A549 (cell line): ENCODE results near the gene CDRT15. TPM values are rescaled to one million over a fixed set of nuclear protein-coding genes. Genes with fewer than 3 reads are reported as not detected.

Experiments used
- ATAC-seq, 2 experiments: fragments of 200-7000 bp in 1 of 2; fragments of >200 bp in 1 of 2; cut with Nextera tagmentation in 1 of 2; cut with Tn5 transposase in 1 of 2; 3 replicates each; pipeline versions ENCODE4 v1.8.0 to v1.9.1; 2018 to 2020; ENCODE audit warnings: mild to moderate bottlenecking in 1 of 2, moderate library complexity in 1 of 2
- CTCF ChIA-PET: fragments of 300-600 bp; sonication (Branson Sonifier 250); formaldehyde crosslinking; extraction: SDS; loops from one replicate; lab custom pipeline; 2021; ENCODE audit warnings: antibody characterized with exemption, inconsistent platforms; lab: Yijun Ruan, JAX
- POLR2A ChIA-PET: fragments of 350-600 bp; formaldehyde crosslinking; extraction: SDS; loops from one replicate; lab custom pipeline; 2021; ENCODE audit warnings: antibody characterized with exemption, inconsistent platforms; lab: Yijun Ruan, JAX
- DNase-seq, 2 experiments: peaks; one replicate each; pipeline versions ENCODE4 v3.0.0 to v3.0.0-alpha.2; 2011 to 2016; ENCODE audit warnings: low read depth in 1 of 2, low spot score in 1 of 2
- FAIRE-seq: peaks from 2 replicates; lab custom pipeline; 2011; peaks lifted over from hg19 to GRCh38; lab: Jason Lieb, UNC
- H3K27ac ChIP-seq, 2 experiments: fragments of >200 bp; sonication (Bioruptor Twin); formaldehyde crosslinking; 3 replicates each; pipeline ENCODE4 v1.5.1; 2016 to 2017
- H3K4me1 ChIP-seq: fragments of >200 bp; sonication (Bioruptor Twin); formaldehyde crosslinking; 3 replicates; pipeline ENCODE4 v1.6.1; 2016
- H3K4me2 ChIP-seq: fragments of >200 bp; sonication (Bioruptor Twin); formaldehyde crosslinking; 3 replicates; pipeline ENCODE4 v1.6.1; 2016
- H3K4me3 ChIP-seq: fragments of >200 bp; sonication (Bioruptor Twin); formaldehyde crosslinking; 3 replicates; pipeline ENCODE4 v1.5.1; 2016
- H3K9me3 ChIP-seq: fragments of >200 bp; sonication (Bioruptor Twin); formaldehyde crosslinking; 3 replicates; pipeline ENCODE4 v1.6.1; 2016
- ATOH8 ChIP-seq: fragments of 250-450 bp; sonication (Bioruptor Pico); IDR thresholded peaks from 2 replicates; pipeline ENCODE4 v1.5.0; 2020; ENCODE audit warnings: low read depth, mild to moderate bottlenecking, moderate library complexity
- CBX2 ChIP-seq: fragments of 200-600 bp; sonication (generic); IDR thresholded peaks from 2 replicates; pipeline ENCODE4 v1.6.1; 2016; ENCODE audit warnings: low read depth, mild to moderate bottlenecking, borderline replicate concordance
- CBX8 ChIP-seq: fragments of 200-600 bp; sonication (generic); IDR thresholded peaks from 2 replicates; pipeline ENCODE4 v1.6.1; 2016
- CHD4 ChIP-seq: fragments of 200-600 bp; sonication (generic); IDR thresholded peaks from 2 replicates; pipeline ENCODE4 v1.6.1; 2016; ENCODE audit warnings: antibody characterized with exemption, mild to moderate bottlenecking, borderline replicate concordance
- FOSL2 ChIP-seq, 2 experiments: fragments of 450-650 bp in 1 of 2; fragments of >200 bp in 1 of 2; sonication (Bioruptor Twin) in 1 of 2; formaldehyde crosslinking; IDR thresholded peaks; 2 replicates each; pipeline versions ENCODE4 v1.5.0 to v1.6.1; 2016 to 2020; ENCODE audit warnings: mild to moderate bottlenecking in 1 of 2, moderate library complexity in 1 of 2
- HDAC2 ChIP-seq: fragments of 200-600 bp; sonication (generic); IDR thresholded peaks from 2 replicates; pipeline ENCODE4 v1.6.1; 2016
- HES2 ChIP-seq: fragments of >200 bp; sonication (Bioruptor Twin); formaldehyde crosslinking; IDR thresholded peaks from 2 replicates; pipeline ENCODE4 v1.6.1; 2016
- HMGXB4 ChIP-seq: fragments of 250-450 bp; sonication (Bioruptor Pico); IDR thresholded peaks from 2 replicates; pipeline ENCODE4 v1.5.0; 2021; ENCODE audit warnings: mild to moderate bottlenecking, moderate library complexity, borderline replicate concordance
- HOXA7 ChIP-seq: fragments of 250-450 bp; sonication (Bioruptor Pico); IDR thresholded peaks from 2 replicates; pipeline ENCODE4 v1.5.0; 2020; ENCODE audit warnings: mild to moderate bottlenecking, moderate library complexity
- HOXB5 ChIP-seq: fragments of 250-450 bp; sonication (Bioruptor Pico); IDR thresholded peaks from 2 replicates; pipeline ENCODE4 v1.5.0; 2020; ENCODE audit warnings: mild to moderate bottlenecking, moderate library complexity
- JUN ChIP-seq, 2 experiments: fragments of >200 bp; sonication (Bioruptor Twin); formaldehyde crosslinking; IDR thresholded peaks; 2 replicates in 1 of 2; 3 replicates in 1 of 2; pipeline ENCODE4 v1.6.1; 2016 to 2017
- KDM1A ChIP-seq: fragments of 200-600 bp; sonication (generic); IDR thresholded peaks from 2 replicates; pipeline ENCODE4 v1.6.1; 2016; ENCODE audit warnings: low read depth, mild to moderate bottlenecking
- NFE2L2 ChIP-seq: fragments of 150-350 bp; conservative IDR thresholded peaks from 2 replicates; pipeline ENCODE4 v1.6.1; 2014; ENCODE audit warnings: low read length
- NR3C1 ChIP-seq: fragments of >200 bp; sonication (Bioruptor Twin); formaldehyde crosslinking; IDR thresholded peaks from 3 replicates; pipeline ENCODE4 v1.6.1; 2017
- PBX3 ChIP-seq: IDR thresholded peaks from 2 replicates; pipeline ENCODE4 v1.6.1; 2012
- RCOR1 ChIP-seq: fragments of 150-350 bp; IDR thresholded peaks from 2 replicates; pipeline ENCODE4 v1.6.1; 2014; ENCODE audit warnings: antibody characterized with exemption, low read length, low read depth
- TFCP2L1 ChIP-seq: fragments of 250-450 bp; sonication (Bioruptor Pico); IDR thresholded peaks from 2 replicates; pipeline ENCODE4 v1.5.0; 2021; ENCODE audit warnings: mild to moderate bottlenecking
- TP53 ChIP-seq: fragments of 250-450 bp; sonication (Bioruptor Pico); IDR thresholded peaks from 2 replicates; pipeline ENCODE4 v1.5.0; 2021; ENCODE audit warnings: mild to moderate bottlenecking, moderate library complexity
- ZC3H11A ChIP-seq: fragments of 450-650 bp; IDR thresholded peaks from 2 replicates; pipeline ENCODE4 v1.6.1; 2014; ENCODE audit warnings: antibody characterized with exemption, mild to moderate bottlenecking
- ZNF302 ChIP-seq: fragments of 250-450 bp; sonication (Bioruptor Pico); IDR thresholded peaks from 2 replicates; pipeline ENCODE4 v1.9.0; 2021; ENCODE audit warnings: inconsistent platforms, mild to moderate bottlenecking, moderate library complexity
- ZSCAN20 ChIP-seq: fragments of 250-450 bp; sonication (Bioruptor Pico); IDR thresholded peaks from 2 replicates; pipeline ENCODE4 v1.8.0; 2022; ENCODE audit warnings: mild to moderate bottlenecking, moderate library complexity
- WGBS: methylation state at CpG from one replicate; pipeline ENCODE4 v1.1.6; 2017; ENCODE audit errors: missing lambda C conversion rate; 5-methylcytosine and 5-hydroxymethylcytosine counted together
- polyA plus RNA-seq, 4 experiments: library from polyadenylated mRNA; depleted of rRNA in 3 of 4; stranded (reverse); fragments of >200 nt; fragmentation: RNase III in 1 of 4; extraction: RNeasy Plus Mini Kit Qiagen cat#74134 plus additional on column Dnase treatment in 1 of 4; gene quantifications; 2 replicates in 3 of 4; 3 replicates in 1 of 4; pipeline ENCODE4 v1.2.3, GENCODE V29; 2011 to 2017

CDRT15 gene
- polyA plus RNA-seq, 2 of the 4 experiments (the other 2 are of a cell fraction) = not detected

- FAIRE-seq (no peak), DNase-seq (no peak), ATAC-seq (no peak)
- POLR2A ChIA-PET = no interaction called here
- Histone ChIP-seq H3K4me1 (no peaks in the 10 kb centered on the region), H3K4me2 (no peak overlapping the region), H3K27ac (no peak overlapping the region), H3K4me3 (no peak overlapping the region), H3K9me3 (no peaks in the 10 kb centered on the region)
- WGBS = 93% methylated on average over 7 of the region's 10 CpGs
- CTCF ChIA-PET = interaction anchor here (1.1 kb wide), 1 partner anchor 97 kb away, joined by 3 read pairs; no protein-coding TSS in a partner anchor
- no peak for TF ChIP-seq ATOH8 (CRISPR knock-in tag)
- TF ChIP-seq KDM1A = no peak
- TF ChIP-seq HES2 = no peak
- no peak for TF ChIP-seq CBX8
- TF ChIP-seq ZSCAN20 (CRISPR knock-in tag) = no peak
- TF ChIP-seq HDAC2 = no peak
- no peak for TF ChIP-seq NR3C1
- TF ChIP-seq TP53 (CRISPR knock-in tag) = no peak
- TF ChIP-seq PBX3 = no peak
Observed at GRCh38 chr17:14205380-14205779, 31.3 kb downstream of the CDRT15 start.

GRCh38 chr17:14204546-14204945 lies 32.1 kb downstream of the CDRT15 start:
- 94% methylated on average over 2 of the region's 2 CpGs for WGBS
- CTCF ChIA-PET = no interaction called here
- no peak for TF ChIP-seq HMGXB4 (CRISPR knock-in tag)
- TF ChIP-seq RCOR1 = no peak
- TF ChIP-seq ZNF302 (CRISPR knock-in tag) = no peak
- TF ChIP-seq FOSL2 (IDR thresholded peaks at IDR 0.05) = no peak
- TF ChIP-seq FOSL2 (CRISPR knock-in tag; IDR thresholded peaks at IDR 0.05) = no peak
- no peak for TF ChIP-seq TFCP2L1 (CRISPR knock-in tag)
- TF ChIP-seq CHD4 = no peak
- no peak overlapping the region for H3K27ac ChIP-seq
- H3K4me2 ChIP-seq = no peak overlapping the region
- POLR2A ChIA-PET = no interaction called here
- DNase-seq (no peak), ATAC-seq (no peak), FAIRE-seq (no peak)
- no peak overlapping the region for H3K4me3 ChIP-seq
- no peaks in the 10 kb centered on the region for H3K4me1 ChIP-seq
- H3K9me3 ChIP-seq = no peaks in the 10 kb centered on the region

GRCh38 chr17:14204084-14204483 lies 32.6 kb downstream of the CDRT15 start:
- FAIRE-seq = no peak
- 84% methylated on average over 5 of the region's 5 CpGs for WGBS
- CTCF ChIA-PET = interaction anchor here (1.3 kb wide), 1 partner anchor 134 kb away, joined by 4 read pairs; the partner anchor contains the start of gene COX10

More at GRCh38 chr17:14204084-14204483, 32.6 kb downstream of the CDRT15 start:
- ATAC-seq (no peak), DNase-seq (no peak)
- H3K9me3 ChIP-seq = no peaks in the 10 kb centered on the region
- H3K4me2 ChIP-seq = no peak overlapping the region
- H3K27ac ChIP-seq = no peak overlapping the region
- POLR2A ChIA-PET = no interaction called here
- no peak overlapping the region for H3K4me3 ChIP-seq
- TF ChIP-seq TP53 (CRISPR knock-in tag) (no peak), ZSCAN20 (CRISPR knock-in tag) (no peak), ZC3H11A (no peak), HES2 (no peak), CBX2 (no peak), HOXB5 (CRISPR knock-in tag) (no peak), HOXA7 (no peak), JUN (IDR thresholded peaks at IDR 0.05) (no peak), NFE2L2 (no peak)
- no peaks in the 10 kb centered on the region for H3K4me1 ChIP-seq
